HUES48 (cell line): ENCODE results near the gene RASSF5.

Experiments
- H3K27ac ChIP-seq: one replicate; pipeline ENCODE4 v1.7.0; 2013; ENCODE audit warnings: low read depth, low read length, inconsistent platforms
- H3K27me3 ChIP-seq: 2 replicates; pipeline ENCODE4 v1.6.1; 2013; ENCODE audit warnings: mild to moderate bottlenecking, low read length; ENCODE audit not compliant: control insufficient read depth, insufficient read depth
- H3K36me3 ChIP-seq: 2 replicates; pipeline ENCODE4 v1.6.1; 2013; ENCODE audit warnings: low read length; ENCODE audit not compliant: control insufficient read depth, insufficient read depth
- H3K4me1 ChIP-seq: 2 replicates; pipeline ENCODE4 v1.6.1; 2013; ENCODE audit warnings: mild to moderate bottlenecking, low read length; ENCODE audit not compliant: control insufficient read depth, insufficient read depth
- H3K4me3 ChIP-seq: 2 replicates; pipeline ENCODE4 v1.5.1; 2013; ENCODE audit warnings: mild to moderate bottlenecking, low read depth, low read length
- H3K9ac ChIP-seq: 2 replicates; pipeline ENCODE4 v1.6.1; 2013; ENCODE audit warnings: mild to moderate bottlenecking, low read depth, low read length, moderate library complexity
- H3K9me3 ChIP-seq: 2 replicates; pipeline ENCODE4 v1.6.1; 2013; ENCODE audit warnings: low read length; ENCODE audit not compliant: control insufficient read depth, insufficient read depth

RASSF5 gene

DNA sequence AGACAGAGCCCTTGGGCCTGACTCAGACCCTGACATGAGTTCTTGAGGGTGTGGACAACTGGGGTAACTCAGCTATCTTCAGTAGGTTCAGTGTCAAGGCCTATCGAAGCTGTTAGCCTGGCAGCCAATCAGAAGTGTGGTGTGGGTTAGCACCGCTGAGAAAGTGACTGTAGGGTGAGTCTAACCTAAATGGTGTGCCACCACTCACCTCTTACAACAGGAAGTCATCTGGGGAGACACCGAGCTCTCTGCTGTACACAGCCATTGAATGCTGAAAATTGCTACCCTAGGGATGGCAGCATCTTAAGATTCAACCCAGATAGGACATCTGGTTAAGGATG is 44.6 kb downstream of the RASSF5 start:
- Histone ChIP-seq H3K4me3 (no peak overlapping the region), H3K4me1 (no peaks in the 10 kb centered on the region), H3K9me3 (no peaks in the 10 kb centered on the region), H3K9ac (no peak overlapping the region), H3K36me3 (no peaks in the 10 kb centered on the region), H3K27ac (no peak overlapping the region), H3K27me3 (peaks cover 15% of the 10 kb centered on the region)

DNA sequence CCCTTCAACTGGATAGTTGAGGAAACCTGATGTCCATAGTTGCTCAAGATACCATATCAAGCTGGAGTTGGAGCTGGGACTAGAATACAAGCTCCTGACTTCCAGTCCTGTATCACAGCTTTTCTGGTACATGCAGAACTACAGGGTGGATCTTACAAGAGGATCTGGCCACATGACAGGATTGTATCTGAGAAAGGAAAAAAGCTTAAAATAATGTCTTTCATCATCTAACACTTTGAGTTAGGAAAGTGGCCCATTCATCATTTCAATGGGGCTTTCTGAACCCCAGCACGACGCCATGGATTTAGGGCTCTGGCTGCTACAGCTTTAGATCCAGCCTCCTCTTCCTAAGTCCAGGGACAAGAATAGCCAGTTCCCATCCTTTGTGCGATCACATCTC is 46.9 kb downstream of the RASSF5 start:
- H3K27ac ChIP-seq = no peak overlapping the region
- no peak overlapping the region for H3K4me3 ChIP-seq
- 0 out of 2 replicates have a peak, but pooled peaks cover 5% of the 10 kb centered on the region for H3K4me1 ChIP-seq
- H3K36me3 ChIP-seq = no peaks in the 10 kb centered on the region
- no peak overlapping the region for H3K9ac ChIP-seq
- H3K27me3 ChIP-seq = peaks cover 37% of the 10 kb centered on the region
- H3K9me3 ChIP-seq = no peaks in the 10 kb centered on the region

GRCh38 chr1:206554701-206555472 is 47.6 kb downstream of the RASSF5 start:
- Histone ChIP-seq H3K27ac (no peak overlapping the region), H3K9ac (no peak overlapping the region), H3K27me3 (peaks cover 43% of the 10 kb centered on the region)

GRCh38 chr1:206555473-206555935 is 48.2 kb downstream of the RASSF5 start:
- H3K4me3 ChIP-seq = no peak overlapping the region
- no peaks in the 10 kb centered on the region for H3K36me3 ChIP-seq
- 0 out of 2 replicates have a peak, but pooled peaks cover 5% of the 10 kb centered on the region for H3K4me1 ChIP-seq
- H3K27ac ChIP-seq = no peak overlapping the region
- no peaks in the 10 kb centered on the region for H3K9me3 ChIP-seq
- no peak overlapping the region for H3K9ac ChIP-seq
- H3K27me3 ChIP-seq = peaks cover 47% of the 10 kb centered on the region

More at GRCh38 chr1:206554701-206555472, 47.6 kb downstream of the RASSF5 start:
- no peaks in the 10 kb centered on the region for H3K36me3 ChIP-seq
- H3K4me1 ChIP-seq = 0 out of 2 replicates have a peak, but pooled peaks cover 5% of the 10 kb centered on the region
- no peaks in the 10 kb centered on the region for H3K9me3 ChIP-seq
- H3K4me3 ChIP-seq = no peak overlapping the region

GRCh38 chr1:206556047-206556749 is 48.9 kb downstream of the RASSF5 start:
- no peak overlapping the region for H3K4me3 ChIP-seq
- H3K27ac ChIP-seq = no peak overlapping the region
- H3K9ac ChIP-seq = no peak overlapping the region
- 0 out of 2 replicates have a peak, but pooled peaks cover 5% of the 10 kb centered on the region for H3K4me1 ChIP-seq
- no peaks in the 10 kb centered on the region for H3K36me3 ChIP-seq
- peaks cover 47% of the 10 kb centered on the region for H3K27me3 ChIP-seq
- H3K9me3 ChIP-seq = no peaks in the 10 kb centered on the region

- no peak overlapping the region for H3K27ac ChIP-seq
- no peaks in the 10 kb centered on the region for H3K36me3 ChIP-seq
- H3K9ac ChIP-seq = no peak overlapping the region
- peak overlapping the region; percentile 59 for H3K4me3 ChIP-seq
- no peaks in the 10 kb centered on the region for H3K9me3 ChIP-seq
- H3K4me1 ChIP-seq = 0 out of 2 replicates have a peak, but pooled peaks cover 5% of the 10 kb centered on the region
- peaks cover 47% of the 10 kb centered on the region for H3K27me3 ChIP-seq
Measured at GRCh38 chr1:206556750-206557635, 49.7 kb downstream of the RASSF5 start.

DNA sequence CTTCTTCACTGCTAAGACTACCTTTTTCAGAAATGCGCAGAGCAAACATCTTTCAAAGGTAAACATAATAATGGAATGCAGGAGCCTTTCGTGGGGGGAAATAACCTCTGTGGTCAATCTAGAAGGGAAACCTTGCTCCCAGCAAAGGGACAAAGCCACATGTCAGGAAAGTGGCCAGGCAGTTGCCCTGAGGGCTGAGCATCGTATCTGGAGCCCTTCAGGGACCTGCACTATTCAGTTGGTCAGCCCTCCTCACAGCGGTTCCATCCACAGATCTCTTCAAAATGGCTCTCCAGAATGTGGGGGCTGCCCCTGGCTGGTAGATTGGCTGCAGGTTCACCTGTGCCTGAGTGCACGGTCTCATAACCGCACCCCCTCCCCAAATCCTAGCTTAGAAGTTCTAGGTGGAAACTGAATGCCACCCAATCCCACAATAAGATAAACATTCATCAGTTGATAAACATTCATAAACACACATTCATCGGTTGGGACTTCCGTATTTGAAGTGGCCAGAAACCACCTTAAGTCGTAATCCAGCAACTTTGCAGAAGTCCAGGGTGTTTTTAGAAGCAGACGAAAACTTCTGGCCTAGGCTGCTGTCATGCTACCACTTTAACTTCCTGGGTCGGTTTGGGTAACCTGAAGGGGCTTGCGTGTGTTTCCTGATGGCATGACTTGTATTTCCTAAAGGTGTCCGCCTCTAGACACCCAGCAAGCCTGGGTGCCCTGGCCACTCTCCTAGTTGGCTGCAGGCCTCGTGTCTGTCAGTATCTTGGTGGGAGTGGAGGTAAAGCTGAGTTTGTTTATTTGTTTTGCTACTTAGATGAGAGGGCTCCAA is 50.5 kb downstream of the RASSF5 start:
- H3K27me3 ChIP-seq = peaks cover 47% of the 10 kb centered on the region
- peak overlapping the region; percentile 59 for H3K4me3 ChIP-seq
- no peaks in the 10 kb centered on the region for H3K9me3 ChIP-seq
- H3K4me1 ChIP-seq = 0 out of 2 replicates have a peak, but pooled peaks cover 5% of the 10 kb centered on the region
- no peak overlapping the region for H3K9ac ChIP-seq
- no peaks in the 10 kb centered on the region for H3K36me3 ChIP-seq
- H3K27ac ChIP-seq = no peak overlapping the region

DNA sequence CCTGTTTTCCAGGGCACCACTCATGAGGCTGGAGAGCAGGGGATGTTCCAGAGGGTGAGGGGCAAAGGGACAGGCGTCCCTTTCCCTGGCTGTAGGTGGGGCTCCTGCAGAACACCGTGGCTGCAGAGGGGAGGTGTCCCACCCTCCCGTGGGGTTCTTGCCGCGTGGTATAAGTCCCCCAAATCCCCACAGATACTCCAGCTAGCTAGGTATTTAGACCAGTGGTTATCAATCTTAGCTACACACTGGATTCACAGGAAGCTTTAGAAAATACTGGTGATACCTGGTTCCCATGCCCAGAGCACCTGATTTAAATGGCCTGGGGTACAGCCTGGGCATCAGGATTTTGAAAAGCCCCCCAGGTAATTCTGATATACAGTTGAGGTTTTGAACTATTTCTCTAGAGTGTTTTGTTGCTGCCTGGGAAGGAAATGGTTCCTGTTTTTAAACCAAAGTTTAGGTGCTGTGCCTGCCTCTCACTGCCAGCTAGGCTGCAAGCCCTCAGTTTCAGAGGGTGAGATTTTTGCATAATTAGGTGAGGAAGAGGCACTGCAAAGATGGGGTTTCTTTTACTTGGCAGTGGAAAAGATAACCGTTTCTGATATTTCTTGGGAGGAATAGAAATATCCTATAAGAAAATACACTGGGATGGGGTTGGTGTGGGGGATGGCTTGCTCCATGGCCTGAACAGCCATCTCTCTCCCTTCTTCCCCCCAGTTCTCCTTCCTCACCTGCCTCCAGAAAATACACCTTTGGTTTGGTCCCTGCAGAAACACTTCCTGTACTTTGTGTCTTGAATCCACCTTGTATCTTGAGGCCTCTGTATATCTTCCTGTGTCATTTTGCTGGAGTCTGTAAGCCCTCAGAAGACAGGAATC is 51.7 kb downstream of the RASSF5 start:
- Histone ChIP-seq H3K36me3 (no peaks in the 10 kb centered on the region), H3K27ac (no peak overlapping the region), H3K27me3 (peaks cover 47% of the 10 kb centered on the region), H3K9ac (no peak overlapping the region), H3K4me1 (0 out of 2 replicates have a peak, but pooled peaks cover 5% of the 10 kb centered on the region), H3K9me3 (no peaks in the 10 kb centered on the region), H3K4me3 (no peak overlapping the region)

GRCh38 chr1:206559672-206559995 is 52.3 kb downstream of the RASSF5 start:
- Histone ChIP-seq H3K27ac (no peak overlapping the region), H3K4me1 (0 out of 2 replicates have a peak, but pooled peaks cover 5% of the 10 kb centered on the region), H3K9me3 (no peaks in the 10 kb centered on the region), H3K36me3 (no peaks in the 10 kb centered on the region), H3K9ac (no peak overlapping the region), H3K27me3 (peaks cover 47% of the 10 kb centered on the region), H3K4me3 (no peak overlapping the region)
